AG09309 (cell line): ENCODE data around the gene B2M.
A peak's percentile ranks its signal among the peaks of the same experiment; 100 is the strongest.

Experiments used
- DNase-seq: peaks from one replicate; pipeline ENCODE4 v3.0.0-alpha.2; 2010; ENCODE audit warnings: low read depth
- H3K4me3 ChIP-seq: 2 replicates; pipeline ENCODE4 v1.5.1; 2011; ENCODE audit warnings: mild to moderate bottlenecking, low read depth, low read length, moderate library complexity; ENCODE audit not compliant: control insufficient read depth
- CTCF ChIP-seq: IDR thresholded peaks from 2 replicates; pipeline ENCODE4 v1.5.1; 2011; ENCODE audit warnings: mild to moderate bottlenecking, low read depth, low read length, inconsistent platforms; ENCODE audit not compliant: insufficient read depth, control insufficient read depth; ENCODE audit errors: missing control alignments

Gene B2M

GRCh38 chr15:44711096-44711742, at the start of gene B2M, which contains the start of gene PATL2:
B2M (plus strand) TSS chr15:44711517; CDS start chr15:44711547, 30 bp downstream.
PATL2 (minus strand) TSS chr15:44711323; CDS start chr15:44676490, 34,833 bp downstream.
- peak within 1 kb of the TSS; percentile 81 for H3K4me3 ChIP-seq
- no peak for TF ChIP-seq CTCF
- DNase-seq = peak; percentile 86

DNA sequence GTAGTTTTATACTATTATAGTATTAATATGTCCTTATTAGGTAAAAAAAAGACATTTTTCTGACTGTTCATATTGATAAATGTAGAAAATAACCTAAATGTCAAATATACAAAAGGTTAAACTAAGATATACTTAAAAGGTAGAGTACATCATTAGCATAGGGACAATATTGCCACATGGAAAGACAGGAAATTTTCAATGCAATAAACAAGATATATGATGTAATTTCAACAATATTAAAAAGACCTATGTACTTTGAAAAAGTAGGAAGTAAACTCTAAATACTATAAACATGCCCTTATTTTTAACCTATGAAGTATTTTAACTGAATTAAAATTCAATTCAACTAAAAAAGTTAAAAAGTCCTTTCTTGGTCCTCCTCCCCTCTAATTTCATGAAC, 49.7 kb upstream of the B2M start:
- DNase-seq = no peak
- TF ChIP-seq CTCF = no peak
- H3K4me3 ChIP-seq = no peak overlapping the region

- no peak for DNase-seq
- TF ChIP-seq CTCF = no peak
These were observed 48.6 kb upstream of the B2M start for GRCh38 chr15:44662478-44663409.

DNA sequence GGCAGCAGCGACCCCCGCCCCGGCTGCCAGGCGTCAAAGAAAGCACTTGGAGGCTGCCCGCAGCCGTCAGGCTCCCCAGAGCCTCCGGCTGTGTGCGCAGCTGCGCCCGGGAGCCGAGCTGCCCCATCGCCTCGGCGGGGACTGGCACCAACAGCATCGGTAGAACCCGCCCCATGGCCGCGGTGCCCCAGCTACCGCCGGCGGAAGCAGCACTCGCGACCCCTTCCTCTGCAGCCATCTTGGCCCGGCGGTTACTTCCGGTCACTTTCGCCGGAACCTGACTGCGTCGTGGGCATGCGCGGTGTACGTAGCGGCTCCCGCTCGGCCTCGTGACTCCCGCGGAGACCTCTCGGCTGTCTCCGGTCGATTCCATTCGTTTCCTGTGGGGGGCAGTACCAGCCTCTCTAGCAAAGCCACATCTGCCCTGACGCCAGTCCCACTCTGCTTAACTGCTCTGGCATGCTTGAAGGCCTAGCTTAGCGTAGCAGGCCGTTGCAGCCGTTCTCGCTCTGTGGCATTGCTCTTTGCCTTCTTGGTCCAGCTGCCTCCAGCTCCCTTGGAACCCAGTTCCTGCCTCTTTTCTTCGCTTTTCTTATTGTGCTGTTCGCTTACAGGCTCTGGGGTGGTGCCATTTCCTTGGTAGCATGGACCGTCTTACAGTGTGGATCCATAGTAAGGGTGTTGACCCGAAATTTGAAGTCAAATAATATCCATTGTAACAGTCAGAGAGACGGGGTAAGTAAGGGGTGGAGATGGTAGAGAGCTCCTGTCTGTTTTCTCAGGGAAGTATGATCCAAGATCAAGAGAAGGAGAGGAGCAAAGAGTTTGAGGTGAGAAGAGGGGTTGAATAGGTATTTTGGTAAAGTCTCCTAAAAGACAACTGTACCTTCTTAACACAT, 47.7 kb upstream of the B2M start, which contains the start of gene SPG11:
Gene SPG11 (minus strand): TSS at position 253 of the 899 bp plus-strand sequence. CDS start 15 bp downstream, at position 238.
- DNase-seq = peak; percentile 89
- H3K4me3 ChIP-seq = peak within 1 kb of the TSS; percentile 71
- TF ChIP-seq CTCF = peak; percentile 92

More at GRCh38 chr15:44662478-44663409, 48.6 kb upstream of the B2M start:
- peak overlapping the region; percentile 71 for H3K4me3 ChIP-seq

GRCh38 chr15:44666210-44667038, 44.9 kb upstream of the B2M start:
- DNase-seq = no peak
- TF ChIP-seq CTCF = no peak
- H3K4me3 ChIP-seq = no peak overlapping the region
